ENCODE data around the gene JPH2. TPM values are rescaled to one million over a fixed set of nuclear protein-coding genes. Genes with fewer than 3 reads are reported as not detected.

Gene JPH2
- total RNA-seq, 1 experiment from 2014 or later: 0.81 TPM

- Mint-ChIP-seq H3K36me3 (peaks cover 45% of the 10 kb centered on the region), H3K4me3 (no peak overlapping the region), H3K9me3 (no peaks in the 10 kb centered on the region), H3K27ac (no peak overlapping the region), H3K4me1 (peaks cover 17% of the 10 kb centered on the region), H3K27me3 (ENCODE audit: low read depth) (no peaks in the 10 kb centered on the region)
- ATAC-seq: no peak
- TF ChIP-seq ESRRA (CRISPR knock-in tag; IDR thresholded peaks at IDR 0.05; ENCODE audit: borderline replicate concordance): no peak
- TF ChIP-seq FOXK1 (CRISPR knock-in tag; IDR thresholded peaks at IDR 0.05): no peak
- no peak for TF ChIP-seq CDX4 (CRISPR knock-in tag; IDR thresholded peaks at IDR 0.05; ENCODE audit: borderline replicate concordance)
- TF ChIP-seq CREB1 (CRISPR knock-in tag; IDR thresholded peaks at IDR 0.05): no peak
- no peak for TF ChIP-seq GTF2I (CRISPR knock-in tag; conservative IDR thresholded peaks at IDR 0.05)
- TF ChIP-seq SMAD3 (CRISPR knock-in tag; IDR thresholded peaks at IDR 0.05; ENCODE audit: borderline replicate concordance): no peak
- no peak for TF ChIP-seq ZNF423 (CRISPR knock-in tag; IDR thresholded peaks at IDR 0.05)
- no peak for TF ChIP-seq ZSCAN18 (CRISPR knock-in tag; IDR thresholded peaks at IDR 0.05)
- TF ChIP-seq ZNF532 (CRISPR knock-in tag; IDR thresholded peaks at IDR 0.05; ENCODE audit: borderline replicate concordance): no peak
- TF ChIP-seq FOXP4 (CRISPR knock-in tag; IDR thresholded peaks at IDR 0.05): no peak
- no peak for TF ChIP-seq ARID4B (CRISPR knock-in tag; IDR thresholded peaks at IDR 0.05; ENCODE audit: borderline replicate concordance)
- no peak for TF ChIP-seq MLX (CRISPR knock-in tag; IDR thresholded peaks at IDR 0.05)
- TF ChIP-seq AFF4 (CRISPR knock-in tag; IDR thresholded peaks at IDR 0.05; ENCODE audit: borderline replicate concordance): no peak
- CTCF ChIA-PET: no interaction called here
- DNase-seq (ENCODE audit: low spot score): no peak
- POLR2A ChIA-PET: no interaction called here
Observed at GRCh38 chr20:44204156-44204831, 17.3 kb upstream of the JPH2 start.

Measured in WTC11 (cell line).